ENCODE data around the gene MN1.

DNA sequence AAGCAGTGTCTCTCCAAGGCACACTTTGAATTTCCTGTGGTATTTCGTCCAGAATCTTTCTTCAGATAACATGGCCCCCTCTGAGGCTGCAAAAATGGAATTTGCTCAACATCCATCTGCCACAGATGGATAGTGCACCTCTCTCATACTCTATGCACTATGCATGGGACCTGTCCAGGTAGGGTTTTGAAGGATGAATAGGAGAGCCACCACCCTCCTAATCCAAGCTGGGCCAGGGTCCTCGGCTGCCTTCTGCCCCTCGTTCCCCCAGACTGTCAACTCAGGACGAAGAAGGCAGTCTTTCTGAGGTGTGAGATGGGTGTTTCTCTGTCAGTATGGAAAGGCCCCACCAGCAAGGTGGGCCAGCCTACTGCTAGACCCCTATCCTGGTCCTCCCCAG lies 56.4 kb downstream of the MN1 start:
- TF ChIP-seq, protein P1, sequence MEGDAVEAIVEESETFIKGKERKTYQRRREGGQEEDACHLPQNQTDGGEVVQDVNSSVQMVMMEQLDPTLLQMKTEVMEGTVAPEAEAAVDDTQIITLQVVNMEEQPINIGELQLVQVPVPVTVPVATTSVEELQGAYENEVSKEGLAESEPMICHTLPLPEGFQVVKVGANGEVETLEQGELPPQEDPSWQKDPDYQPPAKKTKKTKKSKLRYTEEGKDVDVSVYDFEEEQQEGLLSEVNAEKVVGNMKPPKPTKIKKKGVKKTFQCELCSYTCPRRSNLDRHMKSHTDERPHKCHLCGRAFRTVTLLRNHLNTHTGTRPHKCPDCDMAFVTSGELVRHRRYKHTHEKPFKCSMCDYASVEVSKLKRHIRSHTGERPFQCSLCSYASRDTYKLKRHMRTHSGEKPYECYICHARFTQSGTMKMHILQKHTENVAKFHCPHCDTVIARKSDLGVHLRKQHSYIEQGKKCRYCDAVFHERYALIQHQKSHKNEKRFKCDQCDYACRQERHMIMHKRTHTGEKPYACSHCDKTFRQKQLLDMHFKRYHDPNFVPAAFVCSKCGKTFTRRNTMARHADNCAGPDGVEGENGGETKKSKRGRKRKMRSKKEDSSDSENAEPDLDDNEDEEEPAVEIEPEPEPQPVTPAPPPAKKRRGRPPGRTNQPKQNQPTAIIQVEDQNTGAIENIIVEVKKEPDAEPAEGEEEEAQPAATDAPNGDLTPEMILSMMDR (IDR thresholded peaks at IDR 0.05; ENCODE audit: control extremely low read depth in 1 of 3, insufficient read depth in 1 of 3, low read depth in 1 of 3, low read length in 3 of 3), result no peak
- TF ChIP-seq, protein P2, sequence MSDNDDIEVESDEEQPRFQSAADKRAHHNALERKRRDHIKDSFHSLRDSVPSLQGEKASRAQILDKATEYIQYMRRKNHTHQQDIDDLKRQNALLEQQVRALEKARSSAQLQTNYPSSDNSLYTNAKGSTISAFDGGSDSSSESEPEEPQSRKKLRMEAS (IDR thresholded peaks at IDR 0.05), result no peak
- no peak for TF ChIP-seq GABPA (IDR thresholded peaks at IDR 0.05; ENCODE audit: borderline replicate concordance, insufficient read depth, low read length)
- TF ChIP-seq TAF1 (IDR thresholded peaks at IDR 0.05; ENCODE audit: low read depth, low read length), result no peak
- no peak for TF ChIP-seq POLR2A (IDR thresholded peaks at IDR 0.05; ENCODE audit: control extremely low read depth in 1 of 2, low read depth in 2 of 2, low read length in 2 of 2)
- TF ChIP-seq, protein P3, sequence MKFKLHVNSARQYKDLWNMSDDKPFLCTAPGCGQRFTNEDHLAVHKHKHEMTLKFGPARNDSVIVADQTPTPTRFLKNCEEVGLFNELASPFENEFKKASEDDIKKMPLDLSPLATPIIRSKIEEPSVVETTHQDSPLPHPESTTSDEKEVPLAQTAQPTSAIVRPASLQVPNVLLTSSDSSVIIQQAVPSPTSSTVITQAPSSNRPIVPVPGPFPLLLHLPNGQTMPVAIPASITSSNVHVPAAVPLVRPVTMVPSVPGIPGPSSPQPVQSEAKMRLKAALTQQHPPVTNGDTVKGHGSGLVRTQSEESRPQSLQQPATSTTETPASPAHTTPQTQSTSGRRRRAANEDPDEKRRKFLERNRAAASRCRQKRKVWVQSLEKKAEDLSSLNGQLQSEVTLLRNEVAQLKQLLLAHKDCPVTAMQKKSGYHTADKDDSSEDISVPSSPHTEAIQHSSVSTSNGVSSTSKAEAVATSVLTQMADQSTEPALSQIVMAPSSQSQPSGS (IDR thresholded peaks at IDR 0.05; ENCODE audit: low read length), result no peak
- no peak for TF ChIP-seq POLR2AphosphoS5 (IDR thresholded peaks at IDR 0.05; ENCODE audit: low read depth, low read length)
- TF ChIP-seq KDM1A (IDR thresholded peaks at IDR 0.05; ENCODE audit: borderline replicate concordance, low read length), result no peak
- no peak for TF ChIP-seq EP300 (IDR thresholded peaks at IDR 0.05; ENCODE audit: borderline replicate concordance in 1 of 2, low read depth in 2 of 2, low read length in 2 of 2)
